CD8-positive, alpha-beta memory T cell (primary cell): ENCODE results near the gene TSC22D2. TPM values are rescaled to one million over a fixed set of nuclear protein-coding genes. Genes with fewer than 3 reads are reported as not detected.

Experiments
- CTCF ChIA-PET: fragments of 350-600 bp; sonication (Branson Sonifier 250); formaldehyde crosslinking; loops from one replicate; lab custom pipeline; 2021; ENCODE audit warnings: antibody characterized with exemption; lab: Charles Lee
- POLR2A ChIA-PET: fragments of 350-600 bp; sonication (Branson Sonifier 250); formaldehyde crosslinking; loops from one replicate; lab custom pipeline; 2021; ENCODE audit warnings: antibody characterized with exemption; lab: Charles Lee
- DNase-seq, 5 donors: peaks; one replicate each; pipeline versions ENCODE4 v3.0.0 to v3.0.0-alpha.2; 2020 to 2022; ENCODE audit warnings: mixed read lengths in 1 of 5
- H3K27ac ChIP-seq: one replicate; pipeline ENCODE4 v1.7.0; 2013; ENCODE audit warnings: low read depth, mild to moderate bottlenecking, low read length, moderate library complexity
- H3K27me3 ChIP-seq: 2 replicates; pipeline ENCODE4 v1.7.0; 2013; ENCODE audit warnings: low read length, mild to moderate bottlenecking; ENCODE audit not compliant: insufficient read depth, poor library complexity, severe bottlenecking
- H3K36me3 ChIP-seq: 2 replicates; pipeline ENCODE4 v1.7.0; 2013; ENCODE audit warnings: mild to moderate bottlenecking, low read length, moderate library complexity; ENCODE audit not compliant: insufficient read depth
- H3K4me1 ChIP-seq: 2 replicates; pipeline ENCODE4 v1.7.0; 2013; ENCODE audit warnings: mild to moderate bottlenecking, low read length, moderate library complexity; ENCODE audit not compliant: insufficient read depth
- H3K4me3 ChIP-seq: 2 replicates; pipeline ENCODE4 v1.7.0; 2013; ENCODE audit warnings: mild to moderate bottlenecking, low read length
- H3K9me3 ChIP-seq: 2 replicates; pipeline ENCODE4 v1.7.0; 2013; ENCODE audit warnings: mild to moderate bottlenecking, low read length
- H3K27ac Mint-ChIP-seq, 8 donors: one replicate each; pipeline ENCODE4 v1.8.0; 2020 to 2021; ENCODE audit warnings: mixed read lengths in 8 of 8, mild to moderate bottlenecking in 6 of 8, inconsistent platforms in 3 of 8, moderate library complexity in 3 of 8
- H3K27me3 Mint-ChIP-seq, 2 donors: one replicate each; pipeline ENCODE4 v1.8.0; 2020 to 2021; ENCODE audit warnings: mixed read lengths in 2 of 2, mild to moderate bottlenecking in 1 of 2, moderate library complexity in 1 of 2
- H3K36me3 Mint-ChIP-seq, 3 donors: one replicate each; pipeline ENCODE4 v1.8.0; 2020 to 2021; ENCODE audit warnings: mixed read lengths in 3 of 3, inconsistent platforms in 1 of 3, mild to moderate bottlenecking in 1 of 3
- H3K4me1 Mint-ChIP-seq, 3 donors: one replicate each; pipeline ENCODE4 v1.8.0; 2020 to 2021; ENCODE audit warnings: mixed read lengths in 3 of 3, inconsistent platforms in 1 of 3, mild to moderate bottlenecking in 1 of 3
- H3K4me3 Mint-ChIP-seq, 7 donors: one replicate each; pipeline ENCODE4 v1.8.0; 2020 to 2021; ENCODE audit warnings: mixed read lengths in 7 of 7, mild to moderate bottlenecking in 6 of 7, moderate library complexity in 4 of 7, inconsistent platforms in 2 of 7
- H3K9me3 Mint-ChIP-seq, 5 donors: one replicate each; pipeline ENCODE4 v1.8.0; 2020 to 2022; ENCODE audit warnings: mixed read lengths in 5 of 5, mild to moderate bottlenecking in 3 of 5, moderate library complexity in 2 of 5, inconsistent platforms in 1 of 5
- polyA plus RNA-seq: library from polyadenylated mRNA; unstranded; fragments of 300-500 nt; fragmentation: Illumina TruSeq; gene quantifications from one replicate; pipeline ENCODE4 v1.2.3, GENCODE V29; 2021
- total RNA-seq, 2 experiments: library from RNA; stranded (reverse); gene quantifications; one replicate each; pipeline ENCODE4 v1.2.3, GENCODE V29; 2021

Gene TSC22D2
- total and polyA plus RNA-seq, 3 experiments from 2014 or later: 11.9 to 22.3 (median 20.9) TPM

GRCh38 chr3:150504483-150504882 lies 96.4 kb downstream of the TSC22D2 start:
- ChIA-PET CTCF (interaction anchor here (1.2 to 2.2 kb wide), 2 partner anchors 9 to 218 kb away, joined by 5 to 9 read pairs; no protein-coding TSS in a partner anchor), POLR2A (no interaction called here)
- Histone ChIP-seq H3K27me3 (no peaks in the 10 kb centered on the region), H3K9me3 (no peaks in the 10 kb centered on the region), H3K36me3 (no peaks in the 10 kb centered on the region), H3K27ac (no peak overlapping the region), H3K4me3 (no peak overlapping the region), H3K4me1 (no peaks in the 10 kb centered on the region)
- Mint-ChIP-seq H3K9me3 (peaks cover 3 to 18% (median 5%) of the 10 kb centered on the region in 5 donors), H3K27ac (no peak overlapping the region), H3K36me3 (peaks cover 1 to 31% (median 3%) of the 10 kb centered on the region in 3 donors), H3K27me3 (peaks cover 12 to 37% of the 10 kb centered on the region in 2 donors), H3K4me3 (no peak overlapping the region), H3K4me1 (no peaks in the 10 kb centered on the region)
- DNase-seq: no peak

- ChIA-PET POLR2A (no interaction called here), CTCF (no interaction called here)
- Mint-ChIP-seq H3K27me3 (peaks cover 12 to 47% of the 10 kb centered on the region in 2 donors), H3K4me1 (no peaks in the 10 kb centered on the region), H3K9me3 (peaks cover 0 to 10% (median 3%) of the 10 kb centered on the region in 5 donors), H3K36me3 (peaks cover 1 to 27% (median 2%) of the 10 kb centered on the region in 3 donors), H3K4me3 (no peak overlapping the region), H3K27ac (no peak overlapping the region)
- Histone ChIP-seq H3K9me3 (no peaks in the 10 kb centered on the region), H3K27ac (no peak overlapping the region), H3K4me1 (no peaks in the 10 kb centered on the region), H3K36me3 (no peaks in the 10 kb centered on the region), H3K4me3 (no peak overlapping the region), H3K27me3 (no peaks in the 10 kb centered on the region)
- DNase-seq: no peak
These were observed 100.3 kb downstream of the TSC22D2 start for GRCh38 chr3:150508401-150508800.

- H3K27me3 ChIP-seq: no peaks in the 10 kb centered on the region
- no peak overlapping the region for H3K27ac ChIP-seq
- no peaks in the 10 kb centered on the region for H3K4me1 Mint-ChIP-seq
- no peaks in the 10 kb centered on the region for H3K36me3 ChIP-seq
- H3K4me1 ChIP-seq: no peaks in the 10 kb centered on the region
- H3K27me3 Mint-ChIP-seq: peaks cover 15 to 45% of the 10 kb centered on the region in 2 donors
- H3K9me3 ChIP-seq: no peaks in the 10 kb centered on the region
- peaks cover 0 to 10% (median 3%) of the 10 kb centered on the region in 5 donors for H3K9me3 Mint-ChIP-seq
- H3K36me3 Mint-ChIP-seq: peaks cover 1 to 27% (median 2%) of the 10 kb centered on the region in 3 donors
- ChIA-PET CTCF (no interaction called here), POLR2A (no interaction called here)
- no peak for DNase-seq
- H3K4me3 ChIP-seq: no peak overlapping the region
- H3K4me3 Mint-ChIP-seq: no peak overlapping the region
- no peak overlapping the region for H3K27ac Mint-ChIP-seq
These were observed 101.7 kb downstream of the TSC22D2 start for GRCh38 chr3:150509780-150510179.

- Histone ChIP-seq H3K9me3 (no peaks in the 10 kb centered on the region), H3K4me3 (no peak overlapping the region), H3K27me3 (no peaks in the 10 kb centered on the region), H3K27ac (no peak overlapping the region), H3K4me1 (no peaks in the 10 kb centered on the region), H3K36me3 (no peaks in the 10 kb centered on the region)
- Mint-ChIP-seq H3K27ac (no peak overlapping the region), H3K27me3 (peaks cover 10 to 43% of the 10 kb centered on the region in 2 donors), H3K36me3 (peaks cover 1 to 27% (median 2%) of the 10 kb centered on the region in 3 donors), H3K4me1 (no peaks in the 10 kb centered on the region), H3K4me3 (no peak overlapping the region), H3K9me3 (peaks cover 0 to 10% (median 3%) of the 10 kb centered on the region in 5 donors)
- ChIA-PET CTCF (no interaction called here), POLR2A (no interaction called here)
- DNase-seq: no peak
These were observed 103.2 kb downstream of the TSC22D2 start for GRCh38 chr3:150511122-150511821.

- ChIA-PET CTCF (interaction anchor here (0.6 kb wide), 1 partner anchor 325 kb away, joined by 3 read pairs; no protein-coding TSS in a partner anchor), POLR2A (no interaction called here)
- DNase-seq: no peak
- Mint-ChIP-seq H3K27ac (no peak overlapping the region), H3K36me3 (peaks cover 0 to 27% (median 2%) of the 10 kb centered on the region in 3 donors), H3K4me1 (no peaks in the 10 kb centered on the region), H3K4me3 (no peak overlapping the region), H3K27me3 (peaks cover 13 to 29% of the 10 kb centered on the region in 2 donors), H3K9me3 (peaks cover 0 to 9% (median 5%) of the 10 kb centered on the region in 5 donors)
- H3K4me1 ChIP-seq: no peaks in the 10 kb centered on the region
- no peaks in the 10 kb centered on the region for H3K9me3 ChIP-seq
- H3K27ac ChIP-seq: no peak overlapping the region
- no peaks in the 10 kb centered on the region for H3K27me3 ChIP-seq
- H3K36me3 ChIP-seq: no peaks in the 10 kb centered on the region
- H3K4me3 ChIP-seq: no peak overlapping the region
These were observed 107.1 kb downstream of the TSC22D2 start for GRCh38 chr3:150515210-150515609.

Other genes with a start within 250 kb of the TSC22D2 start
- 100 to 1,000 TPM; 127 to 135 TPM for gene SERP1, start 138.2 kb downstream of the TSC22D2 start, total RNA-seq
- 156 TPM for gene SERP1, start 138.2 kb downstream of the TSC22D2 start, polyA plus RNA-seq
- gene EIF2A, start 138.5 kb downstream of the TSC22D2 start, total RNA-seq: 100 to 1,000 TPM; 128 to 131 TPM
- 41.5 TPM for gene EIF2A, start 138.5 kb downstream of the TSC22D2 start, polyA plus RNA-seq
- 100 to 1,000 TPM; 158 to 162 TPM for gene SELENOT, start 195.0 kb downstream of the TSC22D2 start, total RNA-seq
- 311 TPM for gene SELENOT, start 195.0 kb downstream of the TSC22D2 start, polyA plus RNA-seq